ENCODE results near the gene LARGE2.
A peak's percentile ranks its signal among the peaks of the same experiment; 100 is the strongest.

The LARGE2 gene

DNA sequence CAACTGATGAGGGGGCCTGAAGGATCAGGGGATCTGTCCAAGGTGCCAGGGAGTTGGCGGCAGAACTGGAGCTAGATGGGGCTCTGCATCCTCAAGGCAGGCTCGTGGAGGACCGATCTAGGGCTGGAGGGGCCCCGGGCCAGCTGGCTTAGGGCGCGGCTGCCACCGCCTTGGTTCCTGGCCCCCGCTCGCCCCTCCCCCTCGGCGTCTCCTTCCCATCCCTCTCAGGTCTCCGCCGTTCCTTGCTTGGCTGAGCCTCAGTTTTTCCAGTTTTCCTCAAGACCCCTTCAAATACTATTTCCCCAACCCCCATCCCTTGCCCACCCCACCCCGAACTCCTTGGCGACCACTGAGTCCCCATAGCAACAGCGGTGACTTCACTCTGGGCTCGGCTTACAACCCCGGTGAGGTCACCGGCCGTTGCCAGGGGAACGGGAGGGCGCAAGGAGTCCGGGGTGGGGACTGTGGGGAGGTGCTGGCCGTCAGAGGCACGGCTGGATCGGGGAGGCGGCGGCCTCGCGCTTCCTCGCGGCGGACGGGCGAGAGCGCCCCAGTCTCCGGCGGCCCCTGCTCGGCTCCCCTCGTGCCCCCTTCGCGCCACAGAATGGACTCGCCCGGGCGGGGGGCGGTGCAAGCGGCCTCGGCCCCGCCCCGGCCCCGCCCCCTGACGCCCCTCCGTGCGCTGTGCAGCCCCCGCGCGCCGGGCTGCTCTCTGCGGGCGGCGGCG is 22.8 kb upstream of the LARGE2 start:
- ATAC-seq, result peak; percentile 83
- TF ChIP-seq ZNF70 (CRISPR knock-in tag; IDR thresholded peaks at IDR 0.05), result no peak
- TF ChIP-seq TSHZ2 (CRISPR knock-in tag; IDR thresholded peaks at IDR 0.05), result peak; percentile 34; the same call in 1 of the 2 replicates
- no peak for TF ChIP-seq ZFP30 (CRISPR knock-in tag; IDR thresholded peaks at IDR 0.05)

DNA sequence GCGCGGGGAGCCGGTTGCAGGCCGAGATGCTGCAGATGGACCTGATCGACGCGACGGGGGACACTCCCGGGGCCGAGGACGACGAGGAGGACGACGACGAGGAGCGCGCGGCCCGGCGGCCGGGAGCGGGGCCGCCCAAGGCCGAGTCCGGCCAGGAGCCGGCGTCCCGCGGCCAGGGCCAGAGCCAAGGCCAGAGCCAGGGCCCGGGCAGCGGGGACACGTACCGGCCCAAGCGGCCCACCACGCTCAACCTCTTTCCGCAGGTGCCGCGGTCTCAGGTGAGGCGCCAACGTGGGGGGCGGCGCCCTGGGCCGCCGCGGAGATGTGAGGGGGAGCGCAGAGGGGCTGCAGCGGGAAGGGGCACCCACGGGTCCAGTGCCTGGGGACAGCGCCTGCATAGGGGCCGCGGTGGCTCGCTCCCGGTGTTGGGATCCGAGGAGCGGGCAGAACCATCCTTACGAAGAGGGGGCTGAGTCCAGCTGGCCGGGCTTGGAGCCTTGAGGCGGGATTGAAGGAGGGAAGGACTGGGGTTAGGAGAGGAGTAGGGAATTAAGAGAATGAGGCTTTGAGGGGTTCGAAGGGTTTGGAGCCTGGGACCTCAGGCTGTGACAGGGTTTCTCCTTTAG is 22.2 kb upstream of the LARGE2 start:
- ATAC-seq, result peak; percentile 5

DNA sequence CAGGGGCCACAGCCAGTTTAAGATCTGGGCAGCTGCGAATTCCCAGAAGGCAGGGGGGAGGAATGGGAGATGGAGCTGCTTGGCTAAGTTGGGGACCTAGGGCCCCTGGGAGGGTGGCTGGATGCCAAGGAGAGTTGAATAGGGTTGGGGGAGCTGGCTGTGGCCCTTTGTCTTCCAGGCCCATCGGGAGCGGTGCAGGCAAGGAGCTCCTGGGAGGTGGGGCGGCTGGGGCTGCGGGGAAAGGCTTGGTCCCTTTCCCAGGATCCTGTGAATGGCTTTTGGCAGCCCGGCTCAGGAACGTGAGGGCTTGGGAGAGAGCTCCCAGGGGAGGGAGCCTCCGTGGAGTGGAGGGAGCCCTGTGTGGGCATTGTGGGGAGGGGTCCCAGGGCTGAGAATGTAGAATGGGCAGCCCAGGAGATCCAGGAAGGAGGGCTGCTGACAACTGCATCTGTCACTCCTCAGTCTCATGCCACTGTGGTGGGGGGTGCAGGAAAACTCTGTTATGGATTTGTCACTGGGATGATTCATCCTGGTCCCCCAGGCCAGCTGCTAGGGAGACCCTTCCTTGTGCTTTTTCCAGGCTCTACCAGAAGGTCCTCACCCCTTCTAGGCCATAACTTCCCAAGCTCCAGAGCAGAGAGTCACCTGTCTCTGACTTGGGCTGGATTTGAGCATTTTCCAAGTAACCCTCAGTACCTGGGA is 21.4 kb upstream of the LARGE2 start:
- no peak for TF ChIP-seq ZNF8 (CRISPR knock-in tag; IDR thresholded peaks at IDR 0.05)
- no peak for TF ChIP-seq ZFP30 (CRISPR knock-in tag; IDR thresholded peaks at IDR 0.05)
- TF ChIP-seq ZNF70 (CRISPR knock-in tag; IDR thresholded peaks at IDR 0.05), result no peak
- TF ChIP-seq CSRNP3 (CRISPR knock-in tag; IDR thresholded peaks at IDR 0.05), result no peak
- TF ChIP-seq ZNF565 (CRISPR knock-in tag; conservative IDR thresholded peaks at IDR 0.05; ENCODE audit: low read depth), result no peak
- no peak for TF ChIP-seq ZFP3 (CRISPR knock-in tag; IDR thresholded peaks at IDR 0.05)
- TF ChIP-seq SNAI2 (CRISPR knock-in tag; IDR thresholded peaks at IDR 0.05), result no peak
- TF ChIP-seq ARNTL (CRISPR knock-in tag; IDR thresholded peaks at IDR 0.05; ENCODE audit: borderline replicate concordance, low read depth), result no peak
- TF ChIP-seq, protein P1, sequence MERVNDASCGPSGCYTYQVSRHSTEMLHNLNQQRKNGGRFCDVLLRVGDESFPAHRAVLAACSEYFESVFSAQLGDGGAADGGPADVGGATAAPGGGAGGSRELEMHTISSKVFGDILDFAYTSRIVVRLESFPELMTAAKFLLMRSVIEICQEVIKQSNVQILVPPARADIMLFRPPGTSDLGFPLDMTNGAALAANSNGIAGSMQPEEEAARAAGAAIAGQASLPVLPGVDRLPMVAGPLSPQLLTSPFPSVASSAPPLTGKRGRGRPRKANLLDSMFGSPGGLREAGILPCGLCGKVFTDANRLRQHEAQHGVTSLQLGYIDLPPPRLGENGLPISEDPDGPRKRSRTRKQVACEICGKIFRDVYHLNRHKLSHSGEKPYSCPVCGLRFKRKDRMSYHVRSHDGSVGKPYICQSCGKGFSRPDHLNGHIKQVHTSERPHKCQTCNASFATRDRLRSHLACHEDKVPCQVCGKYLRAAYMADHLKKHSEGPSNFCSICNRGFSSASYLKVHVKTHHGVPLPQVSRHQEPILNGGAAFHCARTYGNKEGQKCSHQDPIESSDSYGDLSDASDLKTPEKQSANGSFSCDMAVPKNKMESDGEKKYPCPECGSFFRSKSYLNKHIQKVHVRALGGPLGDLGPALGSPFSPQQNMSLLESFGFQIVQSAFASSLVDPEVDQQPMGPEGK (CRISPR knock-in tag; IDR thresholded peaks at IDR 0.05; ENCODE audit: borderline replicate concordance), result no peak
- TF ChIP-seq BACH2 (CRISPR knock-in tag; IDR thresholded peaks at IDR 0.05; ENCODE audit: borderline replicate concordance), result no peak
- no peak for TF ChIP-seq RARB (CRISPR knock-in tag; IDR thresholded peaks at IDR 0.05)
- no peak for TF ChIP-seq TSHZ2 (CRISPR knock-in tag; IDR thresholded peaks at IDR 0.05)
- no peak for TF ChIP-seq ISL1 (CRISPR knock-in tag; IDR thresholded peaks at IDR 0.05)
- no peak for TF ChIP-seq ZC3H10 (CRISPR knock-in tag; IDR thresholded peaks at IDR 0.05)
- TF ChIP-seq GLIS3 (CRISPR knock-in tag; IDR thresholded peaks at IDR 0.05), result no peak
- no peak for TF ChIP-seq CSDC2 (CRISPR knock-in tag; IDR thresholded peaks at IDR 0.05)
- no peak for TF ChIP-seq TCF4 (CRISPR knock-in tag; IDR thresholded peaks at IDR 0.05; ENCODE audit: borderline replicate concordance)
- TF ChIP-seq ESRRG (CRISPR knock-in tag; IDR thresholded peaks at IDR 0.05), result no peak
- ATAC-seq, result no peak

Measured in SK-N-SH treated with all-trans-retinoic acid at 6 μM for 48 hours (cell line).